Omental fat pad (tissue), 4 donors: Measurements from ENCODE around the gene CPA4. TPM values are rescaled to one million over a fixed set of nuclear protein-coding genes. Genes with fewer than 3 reads are reported as not detected.

ENCODE experiments used
- ATAC-seq: fragments of 150-250 bp; one replicate; pipeline ENCODE4 v1.9.1; 2016; ENCODE audit warnings: mild to moderate bottlenecking, moderate library complexity; ENCODE audit not compliant: low FRiP score
- DNase-seq: peaks from one replicate; pipeline ENCODE4 v3.0.0-alpha.2; 2019; ENCODE audit warnings: low spot score
- total RNA-seq, 4 donors: library from RNA; depleted of rRNA; stranded (reverse); fragments of >200 nt; gene quantifications; one replicate each; pipeline ENCODE4 v1.1.0, GENCODE V29; 2016
- TF ChIP-seq, protein P1 (sequence below), 3 donors: fragments of 450-650 bp; IDR thresholded peaks; one replicate each; pipeline ENCODE4 v1.5.1; 2016 to 2017; ENCODE audit warnings: antibody characterized with exemption in 3 of 3, mild to moderate bottlenecking in 3 of 3, moderate library complexity in 2 of 3

The CPA4 gene
- total RNA-seq, 4 donors from 2014 or later, result 3.0 to 9.7 (median 4.1) TPM; not detected in 1

DNA sequence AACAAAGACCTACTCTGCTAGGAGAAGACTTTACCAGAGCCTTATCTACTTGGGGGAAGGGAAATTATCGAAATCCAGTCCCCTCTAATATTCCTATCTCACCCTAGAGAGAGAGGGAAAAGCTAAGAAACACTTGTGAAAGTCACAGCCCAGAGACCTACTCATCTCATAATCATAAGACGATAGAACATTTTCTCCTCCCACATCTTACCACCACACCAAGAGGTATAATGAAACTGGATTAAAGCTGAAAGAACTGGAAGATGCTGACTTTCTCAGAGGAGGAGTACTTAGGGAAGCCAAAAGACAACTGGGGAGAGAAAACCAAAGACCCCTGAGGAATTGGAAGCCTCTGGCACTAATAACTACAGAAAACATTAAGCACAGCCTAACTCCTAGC is 40.9 kb downstream of the CPA4 start:
- TF ChIP-seq, protein P1, sequence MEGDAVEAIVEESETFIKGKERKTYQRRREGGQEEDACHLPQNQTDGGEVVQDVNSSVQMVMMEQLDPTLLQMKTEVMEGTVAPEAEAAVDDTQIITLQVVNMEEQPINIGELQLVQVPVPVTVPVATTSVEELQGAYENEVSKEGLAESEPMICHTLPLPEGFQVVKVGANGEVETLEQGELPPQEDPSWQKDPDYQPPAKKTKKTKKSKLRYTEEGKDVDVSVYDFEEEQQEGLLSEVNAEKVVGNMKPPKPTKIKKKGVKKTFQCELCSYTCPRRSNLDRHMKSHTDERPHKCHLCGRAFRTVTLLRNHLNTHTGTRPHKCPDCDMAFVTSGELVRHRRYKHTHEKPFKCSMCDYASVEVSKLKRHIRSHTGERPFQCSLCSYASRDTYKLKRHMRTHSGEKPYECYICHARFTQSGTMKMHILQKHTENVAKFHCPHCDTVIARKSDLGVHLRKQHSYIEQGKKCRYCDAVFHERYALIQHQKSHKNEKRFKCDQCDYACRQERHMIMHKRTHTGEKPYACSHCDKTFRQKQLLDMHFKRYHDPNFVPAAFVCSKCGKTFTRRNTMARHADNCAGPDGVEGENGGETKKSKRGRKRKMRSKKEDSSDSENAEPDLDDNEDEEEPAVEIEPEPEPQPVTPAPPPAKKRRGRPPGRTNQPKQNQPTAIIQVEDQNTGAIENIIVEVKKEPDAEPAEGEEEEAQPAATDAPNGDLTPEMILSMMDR (IDR thresholded peaks at IDR 0.05), result no peak
- no peak for ATAC-seq

DNA sequence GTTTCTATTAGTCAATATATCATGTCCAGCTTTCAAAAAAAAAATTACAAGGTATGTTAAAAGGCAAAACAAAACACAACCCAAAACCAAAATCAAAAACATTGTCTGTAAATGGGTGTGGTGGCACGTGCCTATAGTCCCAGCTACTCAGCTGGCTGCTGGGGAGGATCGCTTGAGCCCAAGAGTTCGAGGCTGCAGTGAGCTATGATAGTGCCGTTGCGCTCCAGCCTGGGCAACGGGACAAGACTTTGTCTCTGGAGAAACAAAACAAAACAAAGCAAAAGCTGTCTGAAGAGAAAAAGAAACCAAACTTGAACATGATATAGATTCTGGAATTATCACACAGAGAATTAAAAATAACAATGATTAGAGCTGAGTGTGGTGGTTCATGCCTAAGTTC is 41.3 kb downstream of the CPA4 start:
- DNase-seq (no peak), ATAC-seq (no peak)
- TF ChIP-seq, protein P1 (IDR thresholded peaks at IDR 0.05), result no peak

More for the DNA sequence above, 40.9 kb downstream of the CPA4 start:
- DNase-seq, result no peak

- ATAC-seq, result no peak
- TF ChIP-seq, protein P1 (IDR thresholded peaks at IDR 0.05), result no peak
- DNase-seq, result no peak
Observed at GRCh38 chr7:130337410-130337971, 44.5 kb downstream of the CPA4 start.

DNA sequence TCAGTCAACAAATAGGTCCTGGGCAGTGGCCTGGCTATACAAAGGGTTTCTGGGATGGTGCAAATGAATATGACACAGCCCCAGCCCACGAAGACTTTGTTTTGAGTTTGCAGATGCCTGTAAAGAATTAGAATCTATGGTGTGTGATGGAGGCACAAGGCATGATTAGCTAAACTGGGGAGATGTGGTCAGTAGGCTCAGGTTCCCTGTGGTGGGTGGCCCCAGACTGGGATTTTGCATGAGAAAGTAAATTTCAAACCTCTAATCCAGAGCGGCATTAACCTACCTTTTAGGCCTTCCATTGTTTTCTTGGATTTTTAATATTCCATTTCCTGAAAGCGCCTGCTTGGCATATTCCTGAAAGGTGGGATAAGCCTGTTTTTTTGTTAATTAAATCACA is 45.3 kb downstream of the CPA4 start:
- no peak for ATAC-seq
- TF ChIP-seq, protein P1 (IDR thresholded peaks at IDR 0.05), result no peak
- no peak for DNase-seq

DNA sequence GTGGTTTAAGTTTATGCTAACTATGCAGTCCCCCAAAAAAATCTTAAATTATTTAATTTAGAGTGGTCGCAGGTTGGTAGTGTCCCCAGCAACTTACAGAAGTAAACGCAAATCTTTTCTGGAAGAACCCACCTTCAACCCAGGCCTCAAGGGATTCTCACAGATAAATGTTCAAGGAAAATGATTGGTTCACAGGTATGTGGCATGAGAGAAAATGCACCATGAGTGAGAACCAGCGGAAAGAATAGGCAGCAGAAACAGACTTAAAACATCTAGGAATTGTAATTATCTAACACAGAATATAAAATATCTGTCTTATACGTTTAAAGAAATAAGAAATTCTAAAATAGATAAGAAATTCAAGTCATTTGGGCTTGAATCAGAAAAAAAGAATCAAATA is 48.9 kb downstream of the CPA4 start:
- DNase-seq, result no peak
- TF ChIP-seq, protein P1 (IDR thresholded peaks at IDR 0.05), result no peak
- ATAC-seq, result no peak

GRCh38 chr7:130342701-130343380 is 49.9 kb downstream of the CPA4 start:
- TF ChIP-seq, protein P1 (IDR thresholded peaks at IDR 0.05), result no peak
- ATAC-seq (no peak), DNase-seq (no peak)

GRCh38 chr7:130344271-130344866 is 51.4 kb downstream of the CPA4 start, which contains the start of gene CPA5:
Gene CPA5, plus strand, starts transcription at chr7:130344816. Its CDS starts 1,670 bp downstream, at chr7:130346486.
- no peak for ATAC-seq
- no peak for DNase-seq
- TF ChIP-seq, protein P1 (IDR thresholded peaks at IDR 0.05), result no peak
